Measurements from ENCODE around the gene FAM174C. TPM values are rescaled to one million over a fixed set of nuclear protein-coding genes. Genes with fewer than 3 reads are reported as not detected.

Gene FAM174C
- total RNA-seq, 1 experiment from 2014 or later, result 59.4 TPM

- TF ChIP-seq IRF1 (CRISPR knock-in tag; IDR thresholded peaks at IDR 0.05) (no peak), IRF2 (CRISPR knock-in tag; IDR thresholded peaks at IDR 0.05; ENCODE audit: borderline replicate concordance, low read depth) (no peak), E2F1 (CRISPR knock-in tag; IDR thresholded peaks at IDR 0.05) (no peak), PRDM15 (CRISPR knock-in tag; IDR thresholded peaks at IDR 0.05) (no peak), ARID4B (CRISPR knock-in tag; IDR thresholded peaks at IDR 0.05; ENCODE audit: borderline replicate concordance) (no peak; the same call in 1 of the 2 replicates)
Measured at GRCh38 chr19:1265615-1266128, 9.7 kb upstream of the FAM174C start (continued).

GRCh38 chr19:1266129-1266915 lies 9.0 kb upstream of the FAM174C start:
- H3K9me3 Mint-ChIP-seq, result no peaks in the 10 kb centered on the region
- ChIA-PET POLR2A (interaction anchor here (0.6 to 2.3 kb wide), 13 partner anchors 9 to 475 kb away, joined by 3 to 37 read pairs (median 4); partner anchors contain the start of gene FAM174C), CTCF (interaction anchor here (0.6 to 15.6 kb wide), 61 partner anchors 9 to 688 kb away, joined by 3 to 648 read pairs (median 4); partner anchors contain the start of genes ARHGAP45, ATP5F1D, FAM174C and GPX4)
- H3K4me3 Mint-ChIP-seq, result peak overlapping the region; percentile 67
- peaks cover 16% of the 10 kb centered on the region for H3K36me3 Mint-ChIP-seq
- no peak overlapping the region for H3K27ac Mint-ChIP-seq
- DNase-seq (ENCODE audit: low spot score) (peak; percentile 86), ATAC-seq (peak; percentile 8)
- H3K4me1 Mint-ChIP-seq, result peaks cover 62% of the 10 kb centered on the region
- H3K27me3 Mint-ChIP-seq (ENCODE audit: low read depth), result peaks cover 7% of the 10 kb centered on the region
- no peak for TF ChIP-seq ZNF396 (CRISPR knock-in tag; IDR thresholded peaks at IDR 0.05; ENCODE audit: borderline replicate concordance)
- no peak for TF ChIP-seq PRDM15 (CRISPR knock-in tag; IDR thresholded peaks at IDR 0.05)
- no peak for TF ChIP-seq TEAD4 (CRISPR knock-in tag; IDR thresholded peaks at IDR 0.05)
- no peak for TF ChIP-seq TEAD1 (CRISPR knock-in tag; IDR thresholded peaks at IDR 0.05)
- peak; percentile 53; the same call in 1 of the 2 replicates for TF ChIP-seq SP1 (CRISPR knock-in tag; conservative IDR thresholded peaks at IDR 0.05)
- TF ChIP-seq ZNF121 (CRISPR knock-in tag; IDR thresholded peaks at IDR 0.05), result 0 out of 2 replicates have a peak, but pooled peaks have one; percentile 13
- peak; percentile 48 for TF ChIP-seq GABPB1 (CRISPR knock-in tag; IDR thresholded peaks at IDR 0.05)
- peak; percentile 63 for TF ChIP-seq MAX (CRISPR knock-in tag; IDR thresholded peaks at IDR 0.05)
- TF ChIP-seq PRRX2 (CRISPR knock-in tag; IDR thresholded peaks at IDR 0.05), result no peak
- no peak for TF ChIP-seq GRHL2 (CRISPR knock-in tag; IDR thresholded peaks at IDR 0.05; ENCODE audit: insufficient replicate concordance, severe bottlenecking)
- TF ChIP-seq ZBTB43 (CRISPR knock-in tag; IDR thresholded peaks at IDR 0.05), result no peak

Data from WTC11 (cell line).